SK-N-MC (cell line): ENCODE results near the gene NACC2.

Source experiments
- DNase-seq: peaks from one replicate; pipeline ENCODE4 v3.0.0-alpha.2; 2011; ENCODE audit warnings: low read depth, low spot score
- H3K27ac ChIP-seq: fragments of 200-600 bp; sonication (generic); 2 replicates; pipeline ENCODE4 v1.5.1; 2016; ENCODE audit warnings: mixed run types
- H3K36me3 ChIP-seq: fragments of 200-600 bp; sonication (generic); 2 replicates; pipeline ENCODE4 v1.6.1; 2017; ENCODE audit warnings: antibody characterized with exemption, low read length, mixed read lengths; ENCODE audit not compliant: insufficient read depth
- H3K4me3 ChIP-seq: fragments of 200-600 bp; sonication (generic); 2 replicates; pipeline ENCODE4 v1.5.1; 2016
- H3K9ac ChIP-seq: fragments of 200-600 bp; sonication (generic); 2 replicates; pipeline ENCODE4 v1.8.0; 2017; ENCODE audit warnings: mixed run types, mixed read lengths; ENCODE audit not compliant: insufficient read length
- H3K9me3 ChIP-seq: fragments of 200-600 bp; sonication (generic); 2 replicates; pipeline ENCODE4 v1.6.1; 2017; ENCODE audit warnings: low read depth, mild to moderate bottlenecking, antibody characterized with exemption, low read length, moderate library complexity, mixed read lengths
- EZH2 ChIP-seq: fragments of 200-600 bp; sonication (generic); IDR thresholded peaks from one replicate; pipeline ENCODE4 v1.6.1; 2017; ENCODE audit warnings: antibody characterized with exemption
- FOXP2 ChIP-seq: optimal IDR thresholded peaks from 2 replicates; pipeline ENCODE3; 2011; ENCODE audit warnings: mild to moderate bottlenecking, moderate library complexity; ENCODE audit not compliant: insufficient read depth; ENCODE audit errors: extremely low read length, control extremely low read depth
- POLR2AphosphoS5 ChIP-seq: IDR thresholded peaks from 2 replicates; pipeline ENCODE4 v1.6.1; 2012; ENCODE audit warnings: mild to moderate bottlenecking, low read depth, low read length, borderline replicate concordance

The NACC2 gene

DNA sequence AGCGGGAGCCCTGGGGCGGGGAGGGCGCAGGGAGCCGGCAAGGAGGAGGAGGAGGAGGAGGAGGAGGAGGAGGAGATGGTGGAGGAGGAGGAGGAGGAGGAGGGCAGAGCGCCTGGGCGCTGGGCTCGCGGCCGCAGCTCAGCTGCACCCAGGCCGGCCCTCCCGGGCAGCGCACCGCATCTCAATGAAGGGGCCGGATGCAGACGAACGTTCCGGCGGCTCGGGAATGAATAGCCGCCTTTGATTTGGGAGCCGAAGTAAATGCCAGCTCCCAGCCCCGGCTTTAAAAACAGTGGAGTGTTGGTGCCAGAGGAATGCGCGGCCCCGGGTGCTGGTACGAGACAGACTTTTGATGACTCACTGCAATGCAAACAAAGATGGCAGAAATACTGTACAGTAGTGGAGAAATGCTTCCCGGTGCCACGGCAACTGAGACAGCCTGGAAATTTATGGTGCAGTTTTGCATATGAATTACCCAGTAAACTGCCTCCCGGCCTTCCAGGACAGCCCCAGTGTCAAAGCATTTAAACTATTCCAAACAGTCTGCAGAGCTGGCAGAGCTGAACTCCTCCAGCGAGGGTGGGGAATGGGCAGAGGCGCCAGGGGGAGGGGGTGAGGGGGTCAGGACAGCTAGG lies 43.1 kb downstream of the NACC2 start:
- H3K36me3 ChIP-seq, result peaks cover 31% of the 10 kb centered on the region; the same call in 1 of the 2 replicates
- TF ChIP-seq EZH2, result no peak
- peak; percentile 91 for TF ChIP-seq FOXP2
- TF ChIP-seq POLR2AphosphoS5, result peak; percentile 62
- peak; percentile 98 for DNase-seq
- H3K9me3 ChIP-seq, result no peaks in the 10 kb centered on the region
- peak overlapping the region; percentile 98 for H3K27ac ChIP-seq
- H3K4me3 ChIP-seq, result peak overlapping the region; percentile 93
- peak overlapping the region; percentile 87 for H3K9ac ChIP-seq

DNA sequence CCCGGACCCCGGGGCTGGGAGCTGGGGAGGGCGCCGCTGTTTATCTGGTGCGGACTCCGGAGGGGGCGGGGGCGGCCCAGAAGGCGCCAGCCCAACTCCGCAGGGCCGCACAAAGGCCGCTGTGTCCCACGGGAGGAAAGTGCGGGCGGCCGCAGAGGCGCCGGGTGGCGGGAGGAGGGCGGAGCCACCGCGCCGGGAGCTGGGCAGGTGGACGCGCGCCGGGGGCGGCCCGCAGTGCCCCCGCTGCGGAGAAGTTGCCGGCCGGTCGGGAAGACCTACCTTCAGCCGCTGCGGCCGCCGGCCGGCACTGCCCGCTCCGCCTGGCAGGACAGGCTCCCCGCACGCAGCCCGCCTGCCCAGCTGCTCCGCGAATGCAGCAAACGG lies 43.6 kb downstream of the NACC2 start:
- H3K4me3 ChIP-seq, result peak overlapping the region; percentile 93
- TF ChIP-seq POLR2AphosphoS5 (peak; percentile 12; the same call in 1 of the 2 replicates), EZH2 (no peak)

GRCh38 chr9:136050701-136051452 lies 44.2 kb downstream of the NACC2 start:
- Histone ChIP-seq H3K9me3 (no peaks in the 10 kb centered on the region), H3K27ac (peak overlapping the region; percentile 98), H3K4me3 (peak overlapping the region; percentile 93), H3K36me3 (peaks cover 42% of the 10 kb centered on the region), H3K9ac (peak overlapping the region; percentile 87)
- no peak for DNase-seq
- TF ChIP-seq EZH2, result no peak
- 0 out of 2 replicates have a peak, but pooled peaks have one; percentile 28 for TF ChIP-seq POLR2AphosphoS5
- peak; percentile 25 for TF ChIP-seq FOXP2

More for the DNA sequence above, 43.6 kb downstream of the NACC2 start:
- Histone ChIP-seq H3K27ac (peak overlapping the region; percentile 98), H3K9me3 (no peaks in the 10 kb centered on the region), H3K9ac (peak overlapping the region; percentile 87), H3K36me3 (peaks cover 36% of the 10 kb centered on the region)
- DNase-seq, result no peak

- no peak for DNase-seq
- Histone ChIP-seq H3K27ac (peak overlapping the region; percentile 98), H3K9me3 (no peaks in the 10 kb centered on the region), H3K9ac (peak overlapping the region; percentile 87), H3K4me3 (peak overlapping the region; percentile 93), H3K36me3 (peaks cover 48% of the 10 kb centered on the region)
- TF ChIP-seq POLR2AphosphoS5 (no peak; the same call in 1 of the 2 replicates), EZH2 (no peak), FOXP2 (no peak)
Measured at GRCh38 chr9:136050266-136050700, 44.8 kb downstream of the NACC2 start.

DNA sequence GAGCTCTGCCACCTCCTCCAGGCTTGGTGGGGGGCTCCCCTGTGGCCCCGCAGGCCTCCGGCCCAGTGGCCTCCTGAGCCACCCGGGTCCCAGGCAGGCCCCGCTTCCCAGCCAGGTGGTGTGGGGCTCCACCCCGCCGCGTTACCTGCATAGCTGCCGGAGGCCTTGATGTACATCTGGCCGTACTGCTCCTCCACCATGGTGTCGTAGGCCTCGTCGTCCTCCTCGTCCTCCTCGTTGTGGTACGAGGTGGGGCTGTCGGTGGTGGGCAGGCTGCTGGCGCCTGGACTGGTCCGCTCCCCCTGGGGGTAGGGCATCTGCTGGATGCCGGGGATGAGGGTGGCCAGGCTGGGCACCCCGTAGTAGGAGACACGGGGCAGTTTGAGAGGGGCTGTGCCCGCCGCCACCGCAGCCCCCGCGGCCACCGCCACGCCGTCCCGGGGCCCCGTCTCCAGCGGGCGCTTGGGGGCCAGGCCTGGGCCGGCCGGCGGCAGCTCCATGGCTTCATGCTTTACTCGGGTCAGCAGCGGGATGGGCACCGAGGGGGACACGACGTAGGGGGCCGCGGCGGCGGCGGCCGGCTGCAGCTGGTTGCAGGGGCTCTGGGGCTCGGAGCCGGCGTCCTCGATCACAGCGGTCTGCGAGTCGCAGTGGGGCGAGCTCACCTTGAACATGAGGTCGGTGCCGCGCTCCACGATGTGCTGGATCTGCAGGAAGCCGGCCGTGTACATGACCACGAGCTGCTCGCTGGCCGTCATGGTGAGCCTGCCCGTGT lies 45.4 kb downstream of the NACC2 start:
- TF ChIP-seq EZH2 (no peak), POLR2AphosphoS5 (no peak)
- Histone ChIP-seq H3K27ac (peak overlapping the region; percentile 42; the same call in 1 of the 2 replicates), H3K4me3 (peak overlapping the region; percentile 93), H3K9me3 (no peaks in the 10 kb centered on the region), H3K36me3 (peaks cover 54% of the 10 kb centered on the region), H3K9ac (peak overlapping the region; percentile 48)
- no peak for DNase-seq

GRCh38 chr9:136048560-136049411 lies 46.3 kb downstream of the NACC2 start:
- Histone ChIP-seq H3K9ac (peak overlapping the region; percentile 48), H3K9me3 (no peaks in the 10 kb centered on the region), H3K4me3 (peak overlapping the region; percentile 64), H3K27ac (peak overlapping the region; percentile 62; the same call in 1 of the 2 replicates), H3K36me3 (peaks cover 62% of the 10 kb centered on the region)
- TF ChIP-seq POLR2AphosphoS5, result no peak
- no peak for TF ChIP-seq FOXP2
- TF ChIP-seq EZH2, result no peak
- no peak for DNase-seq

- H3K36me3 ChIP-seq, result peaks cover 68% of the 10 kb centered on the region
- peak overlapping the region; percentile 12 for H3K9ac ChIP-seq
- DNase-seq, result no peak
- H3K4me3 ChIP-seq, result peak overlapping the region; percentile 64
- TF ChIP-seq EZH2 (no peak), FOXP2 (no peak), POLR2AphosphoS5 (no peak)
- H3K27ac ChIP-seq, result peak overlapping the region; percentile 62; the same call in 1 of the 2 replicates
- H3K9me3 ChIP-seq, result no peaks in the 10 kb centered on the region
Measured at GRCh38 chr9:136047775-136048559, 47.1 kb downstream of the NACC2 start.
